Amniotic epithelial cell (primary cell): ENCODE data around the gene FUBP3.
"Not testable (repeated sequence)": the region's sequence is repeated elsewhere in the genome, so short reads cannot be mapped to it uniquely, and the experiment has no call there.

Experiments
- DNase-seq: peaks from one replicate; pipeline ENCODE4 v3.0.0-alpha.2; 2010; ENCODE audit warnings: low read depth

FUBP3 gene

DNA sequence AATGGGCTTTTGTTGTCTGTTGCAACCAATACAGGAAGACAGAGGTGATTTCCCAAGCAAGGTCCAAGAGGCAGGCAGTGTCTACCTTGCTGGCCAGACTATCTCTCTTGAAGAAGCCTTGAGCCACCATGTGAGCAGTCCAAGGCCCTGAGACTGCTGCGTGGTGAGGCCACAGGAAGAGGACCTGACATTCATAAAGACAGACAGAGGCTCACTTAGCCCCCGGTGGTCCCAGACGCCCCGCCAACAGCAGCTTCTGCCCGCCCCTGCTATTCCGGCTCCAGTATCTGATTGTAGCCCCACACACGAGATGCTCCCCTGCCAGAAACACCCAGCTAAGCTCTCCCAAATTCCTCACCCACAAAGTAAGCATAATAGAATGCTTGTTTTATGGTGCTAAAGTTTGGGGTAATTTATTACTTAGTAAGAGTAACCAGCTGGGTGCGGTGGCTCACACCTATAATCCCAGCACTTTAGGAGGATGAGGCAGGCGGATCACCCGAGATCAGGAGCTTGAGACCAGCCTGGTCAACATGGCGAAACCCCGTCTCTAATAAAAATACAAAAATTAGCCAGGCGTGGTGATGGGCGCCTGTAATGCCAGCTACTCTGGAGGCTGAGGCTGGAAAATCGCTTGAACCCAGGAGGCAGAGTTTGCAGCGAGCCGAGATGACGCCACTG, 22.8 kb upstream of the FUBP3 start:
- DNase-seq: no peak

GRCh38 chr9:130557077-130557468, 22.3 kb upstream of the FUBP3 start:
- no peak for DNase-seq

DNA sequence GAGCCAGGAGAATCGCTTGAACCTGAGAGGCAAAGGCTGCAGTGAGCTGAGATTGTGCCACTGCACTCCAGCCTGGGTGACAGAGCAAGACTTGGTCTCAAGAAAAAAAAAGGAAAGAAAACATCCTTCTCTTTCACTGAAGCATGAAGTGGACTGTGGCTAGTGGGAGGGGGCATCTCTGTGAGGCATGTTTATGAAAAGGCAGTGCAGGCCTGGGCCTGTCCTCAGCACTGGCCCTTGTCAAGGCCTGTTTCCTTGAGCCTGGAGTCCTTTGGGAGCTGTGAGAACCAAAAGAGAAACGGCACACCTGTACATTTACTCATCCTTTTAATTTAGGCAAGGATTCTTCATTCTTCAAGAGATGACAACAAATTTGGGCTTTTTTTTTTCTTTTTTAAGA, 18.3 kb upstream of the FUBP3 start:
- no peak for DNase-seq

- not testable (repeated sequence) for DNase-seq
Measured at GRCh38 chr9:130562525-130562924, 16.9 kb upstream of the FUBP3 start.

GRCh38 chr9:130563797-130564196, 15.6 kb upstream of the FUBP3 start:
- DNase-seq: no peak

- DNase-seq: peak; percentile 50
Measured at GRCh38 chr9:130565792-130566191, 13.6 kb upstream of the FUBP3 start.

GRCh38 chr9:130570208-130570607, 9.2 kb upstream of the FUBP3 start:
- DNase-seq: peak; percentile 57

GRCh38 chr9:130575514-130575913, 3.9 kb upstream of the FUBP3 start:
- DNase-seq: no peak

DNA sequence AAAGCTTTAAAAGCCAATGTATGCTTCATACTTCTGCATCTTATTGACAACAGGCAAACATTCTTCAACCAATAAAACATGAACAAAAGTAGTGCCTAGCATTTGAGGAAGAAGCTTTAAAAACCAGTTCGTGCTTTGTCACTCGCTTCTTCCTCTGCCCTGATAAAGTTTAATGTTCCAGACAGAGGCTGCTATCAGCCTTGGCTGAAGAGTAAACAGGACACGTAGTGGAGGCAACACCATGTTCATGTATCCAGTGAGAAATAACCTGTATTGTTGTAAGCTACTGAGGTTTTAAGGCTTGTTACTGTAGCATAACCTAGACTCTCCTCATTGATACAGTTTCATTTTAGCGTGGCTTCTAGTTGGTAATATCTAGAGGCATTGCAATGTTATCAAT, 3.2 kb upstream of the FUBP3 start:
- no peak for DNase-seq

DNA sequence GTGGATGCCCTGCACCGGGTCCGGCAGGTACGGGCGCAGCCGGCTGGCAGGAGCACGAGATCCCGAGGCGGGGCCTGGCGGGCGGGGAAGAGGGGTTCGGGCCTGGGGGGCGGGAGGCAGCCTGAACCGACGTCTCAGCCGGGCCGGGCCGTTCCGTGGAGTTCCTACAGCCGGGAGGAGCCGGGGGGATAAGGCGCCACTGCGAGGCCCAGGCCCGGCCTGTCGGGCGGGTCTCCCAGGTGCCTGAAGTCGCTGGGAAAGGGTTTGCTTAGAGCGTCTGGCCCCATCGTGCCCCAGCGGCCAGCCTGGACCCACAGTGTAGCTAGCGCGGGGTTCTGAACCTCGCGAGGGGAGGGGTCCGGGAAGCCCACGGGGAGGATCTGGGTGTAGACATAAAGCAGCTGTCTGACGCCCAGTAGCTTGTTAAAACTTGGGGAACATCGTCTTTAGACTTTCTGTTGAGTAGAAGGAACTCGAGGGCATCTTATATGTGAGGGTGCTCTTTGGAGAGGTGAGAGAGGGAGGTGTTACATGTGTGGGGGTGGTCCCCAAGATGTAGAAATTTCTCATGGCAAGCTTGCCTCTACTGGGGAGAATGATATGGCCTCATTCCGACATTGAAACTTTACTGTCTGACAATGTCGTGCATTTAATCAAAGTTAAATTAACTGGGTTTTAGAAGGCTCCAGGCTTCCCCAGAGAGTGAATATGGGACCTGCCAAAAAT, 524 bp downstream of the FUBP3 start:
- peak; percentile 3 for DNase-seq

GRCh38 chr9:130581766-130582165, 2.4 kb downstream of the FUBP3 start:
- DNase-seq: no peak

DNA sequence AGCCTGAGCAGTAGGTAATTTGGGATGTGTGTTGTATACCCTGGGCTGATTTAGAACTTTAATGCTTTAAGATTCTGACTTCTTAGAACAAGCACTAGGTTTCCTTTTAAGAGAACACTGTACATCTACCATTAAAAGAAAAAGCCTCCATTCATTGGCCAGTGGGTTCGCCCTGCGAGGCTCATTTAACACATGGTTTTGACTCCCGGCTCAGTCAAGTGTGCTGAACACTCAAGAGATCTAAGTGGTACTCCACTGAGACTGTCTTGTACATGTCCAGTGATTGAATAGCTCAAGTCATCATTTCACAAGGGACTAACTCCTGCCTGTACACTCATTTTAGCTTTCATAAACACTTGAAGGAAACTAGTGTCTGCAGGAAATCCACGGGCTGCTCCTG, 3.9 kb downstream of the FUBP3 start:
- DNase-seq: no peak

DNA sequence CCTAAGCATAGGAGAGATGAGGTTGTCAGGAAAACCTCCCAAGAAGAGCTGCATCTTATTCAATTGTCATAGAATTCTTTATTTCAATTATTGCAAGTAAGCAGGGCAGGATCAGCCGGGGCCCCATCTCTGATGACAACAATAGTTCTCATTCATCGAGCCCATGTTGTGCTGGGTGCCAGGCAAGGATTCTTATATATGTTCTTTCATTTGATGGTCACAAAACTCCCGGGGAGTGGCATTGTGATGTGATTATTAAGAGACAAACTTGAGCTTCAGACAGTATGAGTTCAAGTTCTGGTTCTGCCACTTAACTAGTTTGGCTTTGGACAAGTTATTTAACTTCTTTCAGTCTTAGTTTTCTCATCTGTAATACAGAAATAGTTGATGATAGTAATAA, 8.5 kb downstream of the FUBP3 start:
- DNase-seq: no peak

DNA sequence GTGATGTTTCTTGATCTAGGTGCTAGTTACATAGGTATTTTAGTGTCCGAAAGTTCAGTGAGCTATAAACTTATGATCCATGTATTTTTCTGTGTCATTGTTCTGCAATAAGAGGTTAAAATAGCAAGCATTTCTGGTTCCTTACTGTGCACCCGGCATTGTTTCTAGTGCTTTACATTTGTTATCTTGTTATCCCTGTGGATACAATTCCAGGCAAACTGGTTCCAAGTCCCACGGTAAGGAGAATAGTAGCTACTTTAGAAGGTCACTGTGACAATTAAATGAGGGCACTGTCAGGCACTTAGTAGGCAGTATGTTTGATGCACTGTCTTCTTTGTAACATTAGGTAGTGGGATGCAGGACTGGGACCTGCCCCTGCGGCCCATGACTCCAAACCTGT, 9.0 kb downstream of the FUBP3 start:
- no peak for DNase-seq

- no peak for DNase-seq
Measured at GRCh38 chr9:130589754-130590153, 10.4 kb downstream of the FUBP3 start.

- no peak for DNase-seq
Measured at GRCh38 chr9:130590305-130590704, 10.9 kb downstream of the FUBP3 start.

DNA sequence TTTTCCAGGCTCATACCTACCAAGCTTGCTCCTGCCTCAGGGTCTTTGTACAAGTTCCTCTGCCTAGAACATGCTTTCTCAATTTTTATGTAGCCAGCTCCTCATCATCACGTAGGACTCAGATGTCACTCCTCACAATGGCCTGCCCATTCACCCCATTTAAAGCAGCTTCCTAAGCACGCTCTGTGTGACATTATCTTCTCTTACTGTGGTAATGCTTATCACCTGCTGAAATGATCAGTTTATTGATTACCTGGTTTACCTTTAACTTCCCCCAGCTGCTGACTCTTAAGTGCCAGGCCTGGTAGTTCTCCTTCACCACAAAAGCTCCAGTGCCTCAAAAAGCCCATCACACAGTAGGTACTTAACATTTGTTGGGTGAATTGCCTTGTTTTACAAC, 13.6 kb downstream of the FUBP3 start:
- DNase-seq: no peak

DNA sequence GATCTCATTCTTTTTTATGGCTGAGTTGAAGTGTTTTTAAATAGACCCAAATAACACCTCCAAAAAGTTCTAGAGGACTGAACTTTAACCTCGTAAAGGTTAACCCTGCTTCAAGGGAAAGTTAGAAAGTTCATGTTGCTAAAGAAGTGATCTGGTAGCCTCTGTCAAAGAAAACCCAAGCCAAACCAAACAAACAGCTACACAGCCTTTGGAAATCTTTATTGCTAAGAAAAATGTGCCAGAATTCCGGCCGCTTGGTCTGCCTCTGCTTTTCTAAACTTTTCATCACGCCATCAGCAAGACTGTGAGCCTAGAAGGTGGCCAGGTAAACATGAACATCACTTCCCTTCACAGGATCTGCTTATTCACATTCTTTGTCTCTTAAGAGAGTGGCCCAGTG, 17.9 kb downstream of the FUBP3 start:
- DNase-seq: no peak

- DNase-seq: no peak
Measured at GRCh38 chr9:130598188-130598587, 18.8 kb downstream of the FUBP3 start.

DNA sequence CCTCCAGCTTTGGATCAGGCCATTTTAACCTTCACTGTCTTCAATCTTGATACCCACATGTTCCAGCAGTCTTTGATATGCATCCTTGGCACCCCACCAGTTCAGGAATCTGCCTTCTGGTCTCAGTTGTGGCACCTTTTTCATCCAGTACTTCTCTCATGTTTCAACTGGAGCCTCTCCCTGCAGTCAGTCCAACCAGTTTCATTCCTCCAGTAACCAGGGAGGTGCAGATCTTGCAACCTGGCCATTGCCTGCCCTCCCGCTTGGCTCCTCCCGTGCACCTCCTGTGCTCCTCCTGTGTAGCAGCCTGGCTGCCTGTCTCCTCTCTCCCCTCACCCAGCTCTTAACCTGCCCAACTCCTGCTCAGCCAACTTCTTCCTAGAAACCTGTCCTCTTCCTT, 20.2 kb downstream of the FUBP3 start:
- DNase-seq: no peak

DNA sequence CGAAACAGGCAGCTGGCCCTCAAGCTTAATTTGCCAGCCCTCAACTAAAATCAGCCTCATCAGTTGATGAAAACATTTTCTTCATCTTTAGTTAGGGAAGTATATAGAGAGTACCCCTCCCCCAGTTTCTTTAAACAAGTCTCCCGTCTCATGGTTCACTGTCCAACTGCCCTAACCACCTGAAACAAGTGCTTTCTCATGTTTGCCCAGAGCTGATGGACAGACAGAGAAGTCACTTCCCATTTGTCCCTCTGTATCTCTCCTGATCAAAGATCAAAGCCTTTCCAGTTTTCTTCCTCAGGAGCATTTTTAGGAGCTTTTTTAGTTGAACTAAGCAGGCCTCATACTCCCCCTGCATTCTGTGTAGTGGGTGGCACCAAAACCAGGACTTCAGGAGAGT, 21.7 kb downstream of the FUBP3 start:
- no peak for DNase-seq

DNA sequence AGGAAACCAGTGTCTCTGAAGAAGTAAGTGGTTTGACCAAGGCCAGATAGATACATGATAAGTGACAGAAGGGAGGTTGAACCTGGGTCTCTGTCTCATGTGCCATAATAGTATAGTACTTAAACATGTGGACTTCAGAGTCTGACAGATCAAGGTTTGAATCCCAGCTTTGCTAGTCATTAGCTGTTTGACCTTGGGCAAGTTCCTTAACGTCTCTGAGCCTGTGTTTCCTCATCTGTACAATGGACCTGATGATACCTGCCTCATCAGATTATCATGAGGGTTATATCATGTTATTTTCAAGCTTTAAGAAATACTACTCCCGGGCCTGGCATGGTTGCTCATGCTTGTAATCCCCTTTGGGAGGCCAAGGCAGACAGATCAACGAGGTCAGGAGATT, 24.9 kb downstream of the FUBP3 start:
- no peak for DNase-seq

DNA sequence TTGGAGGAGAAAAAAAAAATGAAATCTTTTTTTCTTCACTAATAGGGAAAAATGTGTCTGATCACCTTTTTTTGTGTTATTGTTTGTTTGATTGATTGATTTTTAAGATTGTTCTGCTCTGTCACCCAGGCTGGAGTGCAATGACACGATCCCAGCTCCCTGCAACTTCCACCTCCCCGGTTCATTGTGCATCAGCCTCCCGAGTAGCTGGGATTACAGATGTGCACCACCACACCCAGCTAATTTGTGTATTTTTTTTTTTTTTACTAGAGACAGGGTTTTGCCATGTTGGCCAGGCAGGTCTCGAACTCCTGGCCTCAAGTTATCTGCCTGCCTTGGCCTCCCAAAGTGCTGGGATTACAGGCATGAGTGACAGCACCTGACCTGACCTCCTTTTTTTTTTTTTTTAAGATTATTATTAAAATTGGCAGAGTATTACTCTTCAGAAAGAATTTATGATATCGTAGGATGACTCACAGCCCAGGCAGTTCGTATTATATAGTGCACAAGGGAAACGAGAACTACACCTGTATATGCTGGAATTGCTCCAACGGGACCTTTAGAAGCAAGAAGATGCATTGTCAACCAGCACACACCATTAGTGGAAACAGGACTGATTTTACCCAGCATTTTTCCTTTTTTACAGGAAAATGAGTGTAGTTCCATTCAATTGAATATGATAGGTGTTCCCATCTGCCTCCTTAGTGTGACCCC, 27.7 kb downstream of the FUBP3 start:
- peak; percentile 21 for DNase-seq
